GM19438 (cell line): ENCODE measurements around the gene MTG1.
"Not testable (repeated sequence)": the region's sequence is repeated elsewhere in the genome, so short reads cannot be mapped to it uniquely, and the experiment has no call there.

ENCODE experiments used
- ATAC-seq: cut with Tn5 transposase; IDR thresholded peaks from one replicate; pipeline ENCODE4 v1.9.1; 2021; ENCODE audit warnings: low read depth; ENCODE audit not compliant: unreplicated experiment

MTG1 gene

DNA sequence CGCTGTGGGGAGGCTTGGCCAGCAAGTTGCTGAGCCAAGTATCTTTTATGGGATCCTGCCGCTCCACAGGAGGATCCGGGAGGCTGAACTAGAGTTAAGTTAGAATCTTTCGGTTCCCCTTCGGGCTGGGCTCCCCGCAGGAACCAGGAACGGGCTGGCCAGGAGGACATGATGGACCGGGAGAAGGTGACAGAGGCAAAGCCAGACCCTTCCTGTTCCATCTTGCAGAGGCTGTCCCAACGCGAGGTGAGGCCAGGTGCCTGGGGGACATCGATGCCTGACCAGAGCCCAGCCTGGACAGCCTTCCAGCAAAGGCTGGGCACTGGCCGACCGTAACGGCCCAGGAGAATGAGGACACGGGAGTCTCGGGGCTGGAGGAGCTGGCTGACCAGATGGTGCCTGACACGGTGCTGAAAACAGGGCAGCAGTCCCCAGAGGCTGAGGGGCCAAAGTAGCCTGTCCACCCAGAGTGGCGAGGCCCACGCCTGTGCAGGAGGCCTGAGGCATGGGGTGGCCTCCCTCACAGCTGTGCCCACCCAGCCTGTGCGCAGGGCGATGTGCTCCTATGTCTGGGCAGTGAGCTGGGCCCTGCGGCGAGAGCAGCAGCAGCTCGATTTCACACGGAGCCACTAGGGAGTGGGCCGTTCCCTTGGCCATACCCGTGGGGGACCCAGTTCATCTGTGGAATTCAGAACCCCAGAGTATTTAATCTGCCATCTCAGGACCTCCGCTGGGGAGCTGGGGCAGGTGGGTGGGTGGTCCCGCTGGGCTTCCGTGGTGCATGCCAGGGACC, 16.7 kb upstream of the MTG1 start:
- ATAC-seq = no peak

DNA sequence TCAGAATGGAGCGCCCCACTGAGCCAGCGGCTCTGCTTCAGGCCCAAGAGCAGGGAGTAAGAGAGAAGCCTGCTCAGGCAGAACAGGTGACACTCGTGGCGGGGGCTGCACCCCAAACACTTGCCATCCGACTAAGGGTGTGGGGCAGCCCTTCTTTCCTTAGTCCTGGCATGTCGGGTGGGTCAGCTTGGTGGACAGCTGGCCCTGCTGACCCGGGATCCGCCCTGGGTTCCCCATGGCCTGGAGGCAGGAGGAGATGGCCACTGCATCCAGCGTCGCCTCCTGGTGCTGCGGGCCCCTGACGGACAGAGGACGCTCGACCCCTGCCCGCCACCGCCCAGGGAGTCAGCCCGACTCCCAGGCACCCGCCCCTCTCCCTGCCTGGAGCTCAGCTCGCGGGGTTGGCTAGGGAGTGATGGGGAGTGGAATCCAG, 16.1 kb upstream of the MTG1 start:
- no peak for ATAC-seq

DNA sequence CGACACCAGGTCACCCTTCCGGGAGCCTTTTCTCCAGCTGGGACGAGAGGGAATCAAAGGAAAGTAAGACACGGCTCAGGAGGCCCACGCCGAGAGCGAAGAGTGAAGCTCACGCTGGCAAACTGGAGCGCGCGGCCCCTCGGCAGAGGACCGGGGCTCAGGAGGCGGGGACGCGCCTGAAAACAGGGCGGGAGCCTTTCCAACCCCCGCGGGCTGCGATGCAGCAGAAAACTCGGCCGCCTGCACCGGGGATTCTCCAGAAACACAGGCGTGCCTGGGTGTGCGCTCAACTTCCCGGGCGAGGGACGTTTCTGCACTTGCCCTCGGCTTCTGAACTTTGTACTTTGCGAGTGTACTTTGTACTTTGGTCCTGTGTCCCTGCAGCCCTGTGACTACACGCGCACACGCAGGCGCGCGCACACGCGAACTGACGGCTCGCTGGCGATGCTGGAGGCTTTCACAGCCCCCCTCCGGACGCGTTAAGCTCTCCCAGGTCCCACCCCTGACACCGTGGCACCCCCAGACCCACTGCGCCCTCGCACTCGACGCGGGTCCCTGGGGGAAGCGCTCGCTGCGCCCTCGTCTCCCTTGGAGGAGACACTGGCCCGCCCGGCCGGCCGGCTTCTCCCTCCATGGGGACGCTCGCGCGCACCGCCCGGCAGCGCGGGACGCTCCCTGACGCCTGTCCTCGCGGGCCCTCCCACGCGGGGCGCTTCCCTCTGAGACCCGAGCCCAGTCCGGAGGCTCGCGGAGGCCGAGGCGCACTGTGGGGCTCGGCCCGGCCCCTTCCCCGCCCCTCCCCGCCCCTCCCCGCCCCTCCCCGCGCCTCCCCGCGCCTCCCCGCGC, 15.5 kb upstream of the MTG1 start:
- peak; percentile 33 for ATAC-seq

DNA sequence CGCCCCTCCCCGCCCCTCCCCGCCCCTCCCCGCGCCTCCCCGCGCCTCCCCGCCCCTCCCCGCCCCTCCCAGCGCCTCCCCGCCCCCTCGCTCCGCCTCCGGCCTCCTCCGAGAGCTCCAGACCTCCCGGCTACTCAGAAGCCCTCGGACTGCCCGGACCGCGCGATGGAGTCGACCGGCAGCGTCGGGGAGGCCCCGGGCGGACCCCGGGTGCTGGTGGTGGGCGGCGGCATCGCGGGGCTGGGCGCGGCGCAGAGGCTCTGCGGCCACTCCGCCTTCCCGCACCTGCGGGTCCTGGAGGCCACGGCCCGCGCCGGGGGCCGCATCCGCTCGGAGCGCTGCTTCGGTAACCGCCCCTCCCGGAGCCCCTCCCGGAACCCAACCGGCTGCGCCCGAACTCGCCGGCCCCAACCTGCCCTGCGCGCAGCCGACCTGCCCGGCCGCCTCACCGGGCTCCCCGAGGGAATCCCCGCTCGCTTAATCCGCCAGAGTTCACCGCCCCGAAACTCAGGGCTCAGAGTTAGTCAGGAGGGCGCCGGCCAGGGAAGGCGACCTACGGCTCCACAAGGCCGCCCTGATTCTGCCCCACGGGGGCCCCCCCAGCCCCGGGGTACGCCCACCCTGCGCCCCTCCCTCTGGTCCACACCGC, 14.7 kb upstream of the MTG1 start, which contains the start of gene PAOX:
TSS of gene PAOX (plus strand) at position 111 of the 649 bp plus-strand sequence. CDS start at position 166, 55 bp downstream.
- ATAC-seq = peak; percentile 47

DNA sequence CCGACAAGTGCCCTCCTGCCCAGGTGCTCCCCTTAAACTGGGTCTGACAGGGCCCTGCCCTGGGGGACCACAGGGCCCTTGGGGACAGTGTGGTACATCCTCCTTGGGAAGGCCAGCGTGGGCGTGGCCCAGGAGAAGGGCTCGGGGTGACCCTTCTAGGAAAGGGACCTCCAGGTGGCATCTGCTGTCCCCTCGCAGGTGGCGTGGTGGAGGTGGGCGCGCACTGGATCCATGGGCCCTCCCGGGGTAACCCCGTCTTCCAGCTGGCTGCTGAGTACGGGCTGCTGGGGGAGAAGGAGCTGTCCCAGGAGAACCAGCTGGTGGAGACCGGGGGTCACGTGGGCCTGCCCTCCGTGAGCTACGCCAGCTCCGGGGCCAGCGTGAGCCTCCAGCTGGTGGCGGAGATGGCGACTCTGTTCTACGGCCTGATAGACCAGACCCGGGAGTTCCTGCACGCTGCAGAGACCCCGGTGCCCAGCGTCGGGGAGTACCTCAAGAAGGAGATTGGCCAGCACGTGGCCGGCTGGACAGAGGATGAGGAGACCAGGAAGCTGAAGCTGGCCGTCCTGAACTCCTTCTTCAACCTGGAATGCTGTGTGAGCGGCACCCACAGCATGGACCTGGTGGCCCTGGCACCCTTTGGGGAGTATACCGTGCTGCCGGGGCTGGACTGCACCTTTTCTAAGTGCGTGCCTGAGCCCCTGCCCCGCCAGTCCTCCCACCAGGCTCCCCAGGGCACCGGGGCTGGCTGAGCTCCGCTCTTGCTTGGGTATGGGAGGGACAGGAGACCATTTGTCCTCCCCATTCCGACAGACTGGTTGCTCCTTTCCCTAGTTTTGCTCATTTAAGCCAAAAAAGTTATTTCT, 13.9 kb upstream of the MTG1 start:
- peak; percentile 12 for ATAC-seq

DNA sequence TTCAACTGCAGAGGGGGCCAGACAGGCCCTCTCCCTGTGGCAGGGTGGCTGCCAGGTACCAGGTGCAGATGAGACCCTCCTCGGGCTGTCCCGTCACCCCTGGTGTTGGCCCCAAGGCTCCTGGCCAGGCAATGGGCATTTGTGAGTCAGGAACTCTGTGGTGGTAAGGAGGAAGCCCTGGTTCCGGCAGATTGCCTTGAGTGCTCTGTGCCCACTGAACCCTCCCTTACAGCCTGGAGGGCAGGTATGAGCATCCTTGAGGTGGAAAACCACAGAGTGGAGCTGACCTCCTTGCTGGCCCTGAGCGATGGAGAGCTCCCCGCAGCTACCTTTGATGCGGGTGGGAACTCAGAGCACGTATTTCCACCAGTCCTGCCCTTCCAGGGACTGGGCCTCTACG, 12.9 kb upstream of the MTG1 start:
- no peak for ATAC-seq

DNA sequence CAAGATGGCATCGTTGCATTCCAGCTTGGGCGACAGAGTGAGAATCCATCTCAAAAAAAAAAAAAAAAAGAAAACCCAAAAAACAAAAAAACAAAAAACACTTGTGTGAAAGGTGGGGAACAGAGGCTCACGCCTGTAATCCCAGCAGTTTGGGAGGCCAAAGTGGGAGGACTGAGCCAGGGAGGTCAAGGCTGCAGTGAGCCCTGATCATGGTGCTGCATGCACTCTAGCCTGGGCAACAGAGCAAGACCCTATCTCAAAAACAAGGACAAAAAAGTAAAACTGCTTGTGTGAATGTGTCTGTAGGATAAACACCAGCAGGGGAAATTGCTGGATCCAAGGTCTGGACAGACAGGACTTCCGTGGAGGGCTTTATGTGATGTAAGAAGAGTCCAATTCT, 10.4 kb upstream of the MTG1 start:
- no peak for ATAC-seq

DNA sequence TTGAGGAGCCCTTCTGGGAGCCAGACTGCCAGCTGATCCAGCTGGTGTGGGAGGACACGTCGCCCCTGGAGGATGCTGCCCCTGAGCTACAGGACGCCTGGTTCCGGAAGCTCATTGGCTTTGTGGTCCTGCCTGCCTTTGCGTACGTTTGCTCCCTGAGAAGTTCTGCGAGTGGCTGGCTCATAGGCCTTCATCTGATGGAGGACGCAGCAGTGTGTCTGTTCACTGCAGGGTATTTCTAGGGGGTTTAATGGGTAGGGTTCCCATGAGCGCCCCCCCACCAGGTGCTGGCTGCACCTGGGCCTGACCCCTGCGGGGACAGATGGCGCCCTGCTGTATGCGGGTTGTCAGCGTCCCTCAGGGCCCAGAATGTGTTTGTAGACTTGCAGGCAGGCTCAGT, 9.9 kb upstream of the MTG1 start:
- no peak for ATAC-seq

DNA sequence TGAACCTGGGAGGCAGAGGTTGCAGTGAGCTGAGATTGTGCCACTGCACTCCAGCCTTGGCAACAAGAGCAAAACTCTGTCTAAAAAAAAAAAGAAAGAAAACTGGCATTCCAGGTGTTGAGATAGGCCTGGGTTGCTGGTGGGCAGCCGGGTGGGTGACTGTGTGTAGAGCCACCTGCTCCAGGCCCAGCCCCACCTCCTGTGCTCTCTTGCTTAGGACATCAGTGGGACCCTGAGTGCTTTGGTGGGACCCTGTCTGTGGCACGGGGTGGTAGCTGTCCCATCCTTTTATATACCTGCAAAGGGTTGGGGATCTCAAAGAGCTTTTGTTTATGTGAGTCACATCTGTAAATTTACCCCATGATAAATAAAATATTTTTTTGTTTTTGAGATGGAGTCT, 8.7 kb upstream of the MTG1 start:
- no peak for ATAC-seq

DNA sequence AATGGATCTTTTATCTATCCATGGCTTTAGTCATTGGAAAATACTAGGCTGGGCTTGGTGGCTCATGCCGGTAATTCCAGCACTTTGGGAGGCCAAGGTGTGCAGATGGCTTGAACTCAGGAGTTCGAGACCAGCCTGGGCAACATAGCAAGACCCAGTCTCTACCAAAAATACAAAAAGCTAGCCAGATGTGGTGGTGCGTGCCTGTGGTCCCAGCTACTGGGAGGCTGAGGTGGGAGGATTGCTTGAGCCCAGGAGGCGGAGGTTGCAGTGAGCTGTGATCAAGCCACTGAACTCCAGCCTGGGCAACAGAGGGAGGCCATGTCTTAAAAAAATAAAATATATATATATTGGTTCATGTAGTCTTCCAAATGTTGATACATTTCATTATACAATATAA, 7.0 kb upstream of the MTG1 start:
- ATAC-seq = not testable (repeated sequence)

- ATAC-seq = peak; percentile 1
These were observed 5.6 kb upstream of the MTG1 start for GRCh38 chr10:133388236-133388972.

- peak; percentile 78 for ATAC-seq
These were observed 4.8 kb upstream of the MTG1 start for GRCh38 chr10:133388973-133389818.

- no peak for ATAC-seq
These were observed 3.2 kb upstream of the MTG1 start for GRCh38 chr10:133390597-133391248.

GRCh38 chr10:133391249-133391635, 2.7 kb upstream of the MTG1 start:
- ATAC-seq = no peak

- no peak for ATAC-seq
These were observed 2.0 kb upstream of the MTG1 start for GRCh38 chr10:133391761-133392518.

GRCh38 chr10:133393401-133394063, 425 bp upstream of the MTG1 start:
- no peak for ATAC-seq

GRCh38 chr10:133394801-133395221, 854 bp downstream of the MTG1 start:
- ATAC-seq = no peak
